HG02759 (cell line): Measurements from ENCODE around the gene PPP1R14C.
A peak's percentile ranks its signal among the peaks of the same experiment; 100 is the strongest.
"Not testable (repeated sequence)": the region's sequence is repeated elsewhere in the genome, so short reads cannot be mapped to it uniquely, and the experiment has no call there.

Experiments used
- ATAC-seq: cut with Tn5 transposase; IDR thresholded peaks from one replicate; pipeline ENCODE4 v1.9.1; 2021; ENCODE audit warnings: mild to moderate bottlenecking, moderate library complexity; ENCODE audit not compliant: unreplicated experiment

The PPP1R14C gene

GRCh38 chr6:150165020-150165702 lies 22.3 kb downstream of the PPP1R14C start:
- ATAC-seq: no peak

- ATAC-seq: no peak
Measured at GRCh38 chr6:150167479-150167873, 24.6 kb downstream of the PPP1R14C start.

- ATAC-seq: no peak
Measured at GRCh38 chr6:150169181-150169580, 26.3 kb downstream of the PPP1R14C start.

GRCh38 chr6:150169609-150170008 lies 26.8 kb downstream of the PPP1R14C start:
- no peak for ATAC-seq

- no peak for ATAC-seq
Measured at GRCh38 chr6:150172929-150173328, 30.1 kb downstream of the PPP1R14C start.

- ATAC-seq: no peak
Measured at GRCh38 chr6:150175586-150176151, 32.8 kb downstream of the PPP1R14C start.

GRCh38 chr6:150176152-150176551 lies 33.3 kb downstream of the PPP1R14C start:
- ATAC-seq: no peak

GRCh38 chr6:150176659-150177058 lies 33.8 kb downstream of the PPP1R14C start:
- no peak for ATAC-seq

- no peak for ATAC-seq
Measured at GRCh38 chr6:150177259-150177951, 34.6 kb downstream of the PPP1R14C start.

GRCh38 chr6:150177952-150178520 lies 35.2 kb downstream of the PPP1R14C start:
- no peak for ATAC-seq

GRCh38 chr6:150179030-150179429 lies 36.2 kb downstream of the PPP1R14C start:
- no peak for ATAC-seq

- not testable (repeated sequence) for ATAC-seq
Measured at GRCh38 chr6:150179907-150180424, 37.1 kb downstream of the PPP1R14C start.

GRCh38 chr6:150180517-150180916 lies 37.7 kb downstream of the PPP1R14C start:
- no peak for ATAC-seq

- no peak for ATAC-seq
Measured at GRCh38 chr6:150182460-150183078, 39.7 kb downstream of the PPP1R14C start.

GRCh38 chr6:150183105-150183504 lies 40.3 kb downstream of the PPP1R14C start:
- ATAC-seq: no peak

GRCh38 chr6:150183966-150184365 lies 41.1 kb downstream of the PPP1R14C start:
- ATAC-seq: no peak

GRCh38 chr6:150184850-150185731 lies 42.2 kb downstream of the PPP1R14C start:
- ATAC-seq: peak; percentile 66

- ATAC-seq: no peak
Measured at GRCh38 chr6:150185732-150186117, 42.9 kb downstream of the PPP1R14C start.

- ATAC-seq: no peak
Measured at GRCh38 chr6:150186129-150186898, 43.5 kb downstream of the PPP1R14C start.
